GM19240 (cell line): ENCODE measurements around the gene FAAP20.

ENCODE experiments used
- DNase-seq: peaks from one replicate; pipeline ENCODE4 v3.0.0; 2011; ENCODE audit warnings: low spot score; ENCODE audit not compliant: insufficient read length

The FAAP20 gene

GRCh38 chr1:2230781-2231531 is 36.4 kb upstream of the FAAP20 start:
- DNase-seq, result no peak

GRCh38 chr1:2229911-2230731 is 35.5 kb upstream of the FAAP20 start:
- DNase-seq, result no peak

- peak; percentile 55 for DNase-seq
These were observed 34.7 kb upstream of the FAAP20 start for GRCh38 chr1:2229037-2229864.

- DNase-seq, result no peak
These were observed 34.1 kb upstream of the FAAP20 start for GRCh38 chr1:2228694-2229036.

DNA sequence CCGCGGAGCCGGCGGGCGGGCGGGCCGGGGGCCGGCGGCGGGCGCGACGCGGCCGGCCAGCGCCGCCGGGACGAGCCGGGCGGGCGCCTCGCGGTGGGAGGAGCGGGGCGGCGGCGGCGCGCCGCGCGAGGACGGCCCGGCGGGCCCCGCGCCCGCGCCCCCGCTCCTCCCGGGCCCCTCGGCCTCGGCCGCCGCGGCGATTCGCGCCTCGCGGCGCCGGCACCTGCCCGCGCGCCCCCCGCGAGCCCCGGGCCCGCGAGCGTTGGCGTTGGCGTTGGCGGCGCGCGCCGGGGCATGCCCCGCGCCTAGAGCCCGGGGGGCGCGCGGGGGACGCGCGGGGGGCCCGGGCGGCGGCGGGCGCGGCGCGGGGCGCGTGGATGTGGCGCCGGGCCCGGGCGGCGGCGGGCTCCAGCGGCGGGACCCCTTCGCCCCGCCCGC is 33.6 kb upstream of the FAAP20 start, which contains the start of gene SKI:
SKI (plus strand) TSS at position 163 of the 438 bp plus-strand sequence. CDS start 448 bp downstream, outside the sequence.
- DNase-seq, result no peak

- peak; percentile 100 for DNase-seq
These were observed 33.0 kb upstream of the FAAP20 start for GRCh38 chr1:2227346-2228156.

GRCh38 chr1:2226525-2227345 is 32.2 kb upstream of the FAAP20 start:
- DNase-seq, result no peak

DNA sequence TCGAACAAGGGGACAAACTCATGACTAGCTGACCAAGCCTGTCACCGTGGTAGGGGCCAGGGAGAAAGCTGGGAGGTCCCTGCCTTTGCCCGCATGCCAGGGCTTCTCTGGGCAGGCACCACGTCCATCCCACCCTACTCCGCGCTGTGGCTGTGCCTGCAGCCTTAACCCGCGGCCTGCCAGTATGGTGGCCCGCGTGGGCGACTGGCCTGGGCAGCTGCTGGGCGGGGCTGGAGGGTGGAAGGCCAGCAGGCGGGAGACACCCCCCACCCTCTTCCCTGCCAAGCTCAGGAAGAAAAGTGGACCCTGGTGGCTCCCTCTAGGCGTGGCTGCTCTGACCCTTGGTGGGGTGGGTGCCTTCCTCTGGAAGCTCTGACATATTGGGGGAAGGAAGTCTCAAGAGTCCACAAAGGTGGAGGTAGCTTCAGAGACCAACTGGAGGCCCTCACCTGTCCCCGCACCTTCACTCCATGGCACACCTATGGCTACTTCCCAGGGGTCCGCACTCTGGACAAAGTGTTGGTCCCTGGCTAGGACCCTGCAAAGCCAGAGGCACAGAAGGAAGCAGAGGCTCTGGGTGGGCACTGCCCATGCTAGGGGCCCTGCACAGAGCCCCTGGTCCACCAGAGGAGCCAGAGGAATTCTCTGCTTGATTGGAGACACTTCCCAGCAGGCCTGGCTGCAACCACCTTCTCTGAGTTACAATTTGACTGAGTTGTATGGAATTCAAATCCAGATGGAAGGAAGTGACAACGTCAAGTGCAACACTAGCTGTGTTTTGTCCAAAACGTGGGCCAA is 30.3 kb upstream of the FAAP20 start:
- no peak for DNase-seq

DNA sequence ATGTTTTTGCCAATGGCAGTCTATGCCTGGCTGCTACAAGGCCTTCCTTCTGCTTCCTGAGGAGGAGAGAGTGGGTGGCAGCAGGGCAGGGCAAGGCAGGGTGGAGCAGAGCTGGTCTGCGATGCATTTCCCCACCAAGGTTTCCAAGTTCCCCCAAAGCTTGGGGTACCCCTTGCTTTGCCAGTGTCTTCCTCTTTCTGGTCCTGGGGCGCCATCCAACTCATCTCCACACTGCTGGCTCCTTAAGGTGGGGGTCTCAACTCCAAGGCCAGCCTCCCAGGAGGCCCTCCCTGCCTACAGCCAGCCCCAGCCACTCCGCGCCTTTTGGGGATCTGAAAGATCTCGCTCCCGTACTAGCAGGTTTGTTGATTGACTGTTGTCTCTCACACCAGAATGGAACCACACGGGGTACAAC is 29.6 kb upstream of the FAAP20 start:
- no peak for DNase-seq

- DNase-seq, result no peak
These were observed 26.7 kb upstream of the FAAP20 start for GRCh38 chr1:2221271-2221670.

- DNase-seq, result no peak
These were observed 22.1 kb upstream of the FAAP20 start for GRCh38 chr1:2216767-2217058.

- no peak for DNase-seq
These were observed 21.6 kb upstream of the FAAP20 start for GRCh38 chr1:2215909-2216766.

GRCh38 chr1:2215329-2215728 is 20.8 kb upstream of the FAAP20 start:
- DNase-seq, result no peak

GRCh38 chr1:2214541-2215241 is 20.1 kb upstream of the FAAP20 start:
- DNase-seq, result no peak

- DNase-seq, result no peak
These were observed 19.3 kb upstream of the FAAP20 start for GRCh38 chr1:2213576-2214505.
